Mucosa of rectum (tissue), 2 donors: ENCODE results near the gene DIAPH2.

Experiments
- H3K27ac ChIP-seq, 2 donors: one replicate each; pipeline ENCODE4 v1.7.0; 2013; ENCODE audit warnings: inconsistent platforms in 2 of 2, low read depth in 2 of 2, low read length in 2 of 2
- H3K27me3 ChIP-seq, 2 donors: one replicate each; pipeline ENCODE4 v1.7.0; 2013; ENCODE audit warnings: low read length in 2 of 2; ENCODE audit not compliant: control insufficient read depth in 2 of 2, insufficient read depth in 2 of 2
- H3K36me3 ChIP-seq, 2 donors: one replicate each; pipeline ENCODE4 v1.7.0; 2013; ENCODE audit warnings: low read length in 2 of 2; ENCODE audit not compliant: control insufficient read depth in 2 of 2, insufficient read depth in 2 of 2
- H3K4me1 ChIP-seq, 2 donors: one replicate each; pipeline ENCODE4 v1.7.0; 2013; ENCODE audit warnings: low read length in 2 of 2, mild to moderate bottlenecking in 1 of 2; ENCODE audit not compliant: control insufficient read depth in 2 of 2, insufficient read depth in 2 of 2
- H3K4me3 ChIP-seq, 2 donors: one replicate each; pipeline ENCODE4 v1.7.0; 2013; ENCODE audit warnings: low read length in 2 of 2
- H3K9ac ChIP-seq, 2 donors: one replicate each; pipeline ENCODE4 v1.7.0; 2013; ENCODE audit warnings: low read length in 2 of 2, low read depth in 1 of 2, mild to moderate bottlenecking in 1 of 2
- H3K9me3 ChIP-seq, 2 donors: one replicate each; pipeline ENCODE4 v1.7.0; 2013; ENCODE audit warnings: low read length in 2 of 2; ENCODE audit not compliant: control insufficient read depth in 2 of 2
- donor health status: healthy.
- donor health status: Normal muscosa, but diverticular disease.

DIAPH2 gene

GRCh38 chrX:97628807-97629596 is 944.4 kb downstream of the DIAPH2 start:
- peaks cover 0 to 3% of the 10 kb centered on the region in 2 donors for H3K4me1 ChIP-seq
- H3K27me3 ChIP-seq, result no peaks in the 10 kb centered on the region
- no peaks in the 10 kb centered on the region for H3K36me3 ChIP-seq
- H3K4me3 ChIP-seq, result no peak overlapping the region
- no peak overlapping the region for H3K9ac ChIP-seq
- H3K9me3 ChIP-seq, result no peaks in the 10 kb centered on the region
- H3K27ac ChIP-seq, result no peak overlapping the region

- H3K9me3 ChIP-seq, result no peaks in the 10 kb centered on the region
- no peaks in the 10 kb centered on the region for H3K36me3 ChIP-seq
- H3K27me3 ChIP-seq, result no peaks in the 10 kb centered on the region
- no peak overlapping the region for H3K4me3 ChIP-seq
- no peak overlapping the region for H3K27ac ChIP-seq
- peaks cover 0 to 3% of the 10 kb centered on the region in 2 donors for H3K4me1 ChIP-seq
- H3K9ac ChIP-seq, result no peak overlapping the region
Measured at GRCh38 chrX:97629597-97629985, 944.9 kb downstream of the DIAPH2 start.

- Histone ChIP-seq H3K4me1 (peaks cover 0 to 3% of the 10 kb centered on the region in 2 donors), H3K27ac (no peak overlapping the region), H3K9ac (no peak overlapping the region), H3K27me3 (no peaks in the 10 kb centered on the region), H3K4me3 (no peak overlapping the region), H3K36me3 (no peaks in the 10 kb centered on the region), H3K9me3 (no peaks in the 10 kb centered on the region)
Measured at GRCh38 chrX:97633798-97634197, 949.2 kb downstream of the DIAPH2 start.

- Histone ChIP-seq H3K4me1 (no peaks in the 10 kb centered on the region), H3K4me3 (no peak overlapping the region), H3K27me3 (no peaks in the 10 kb centered on the region), H3K9me3 (no peaks in the 10 kb centered on the region), H3K27ac (no peak overlapping the region), H3K9ac (no peak overlapping the region), H3K36me3 (no peaks in the 10 kb centered on the region)
Measured at GRCh38 chrX:97636473-97637140, 952.0 kb downstream of the DIAPH2 start.

- Histone ChIP-seq H3K27ac (no peak overlapping the region), H3K36me3 (no peaks in the 10 kb centered on the region), H3K9ac (no peak overlapping the region), H3K9me3 (no peaks in the 10 kb centered on the region), H3K4me3 (no peak overlapping the region), H3K4me1 (no peaks in the 10 kb centered on the region), H3K27me3 (no peaks in the 10 kb centered on the region)
Measured at GRCh38 chrX:97637289-97637688, 952.6 kb downstream of the DIAPH2 start.

GRCh38 chrX:97638621-97639020 is 954.0 kb downstream of the DIAPH2 start:
- Histone ChIP-seq H3K36me3 (no peaks in the 10 kb centered on the region), H3K9me3 (no peaks in the 10 kb centered on the region), H3K27me3 (no peaks in the 10 kb centered on the region), H3K27ac (no peak overlapping the region), H3K4me3 (no peak overlapping the region), H3K4me1 (no peaks in the 10 kb centered on the region), H3K9ac (no peak overlapping the region)

- Histone ChIP-seq H3K9me3 (no peaks in the 10 kb centered on the region), H3K4me3 (no peak overlapping the region), H3K27me3 (no peaks in the 10 kb centered on the region), H3K9ac (no peak overlapping the region), H3K36me3 (no peaks in the 10 kb centered on the region), H3K4me1 (no peaks in the 10 kb centered on the region), H3K27ac (no peak overlapping the region)
Measured at GRCh38 chrX:97639526-97639925, 954.9 kb downstream of the DIAPH2 start.
